Smooth muscle cell (in vitro differentiated cells): ENCODE results near the gene UNC79. TPM values are rescaled to one million over a fixed set of nuclear protein-coding genes. Genes with fewer than 3 reads are reported as not detected.

ENCODE experiments used
- DNase-seq: peaks from one replicate; lab custom pipeline; 2025; ENCODE audit not compliant: unreplicated experiment; lab: John Stamatoyannopoulos, UW
- H2AFZ ChIP-seq: fragments of 200-600 bp; sonication (generic); 2 replicates; pipeline ENCODE4 v1.6.0; 2016; ENCODE audit warnings: antibody characterized with exemption, low read depth, mild to moderate bottlenecking
- H3F3A ChIP-seq: fragments of 200-600 bp; sonication (generic); 2 replicates; pipeline ENCODE4 v1.6.0; 2017; ENCODE audit warnings: antibody characterized with exemption, low read depth
- H3K27ac ChIP-seq: fragments of 200-600 bp; sonication (generic); 2 replicates; pipeline ENCODE4 v1.5.1; 2016; ENCODE audit warnings: low read depth, mild to moderate bottlenecking
- H3K27me3 ChIP-seq: fragments of 200-600 bp; sonication (generic); 2 replicates; pipeline ENCODE4 v1.6.1; 2016; ENCODE audit warnings: low read depth, mild to moderate bottlenecking
- H3K36me3 ChIP-seq: fragments of 200-600 bp; sonication (generic); 2 replicates; pipeline ENCODE4 v1.5.1; 2016; ENCODE audit warnings: low read depth
- H3K4me1 ChIP-seq: fragments of 200-600 bp; sonication (generic); 2 replicates; pipeline ENCODE4 v1.5.1; 2016; ENCODE audit warnings: low read depth
- H3K4me2 ChIP-seq: fragments of 200-600 bp; sonication (generic); 2 replicates; pipeline ENCODE4 v1.6.0; 2016; ENCODE audit warnings: mild to moderate bottlenecking
- H3K4me3 ChIP-seq: fragments of 200-600 bp; sonication (generic); 2 replicates; pipeline ENCODE4 v1.5.1; 2016; ENCODE audit warnings: mild to moderate bottlenecking
- H3K79me2 ChIP-seq: fragments of 200-600 bp; sonication (generic); 2 replicates; pipeline ENCODE4 v1.6.0; 2016; ENCODE audit warnings: low read depth, mild to moderate bottlenecking
- H3K9ac ChIP-seq: fragments of 200-600 bp; sonication (generic); 2 replicates; pipeline ENCODE4 v1.6.0; 2016; ENCODE audit warnings: low read depth
- H3K9me3 ChIP-seq: fragments of 200-600 bp; sonication (generic); replicated peaks from 2 replicates; pipeline ENCODE4 v1.5.1; 2016; ENCODE audit warnings: low read depth
- H4K20me1 ChIP-seq: fragments of 200-600 bp; sonication (generic); 2 replicates; pipeline ENCODE4 v1.6.0; 2016; ENCODE audit warnings: low read depth
- CTCF ChIP-seq: fragments of 200-600 bp; sonication (generic); IDR thresholded peaks from 2 replicates; pipeline ENCODE4 v1.5.1; 2017; ENCODE audit warnings: borderline replicate concordance, mild to moderate bottlenecking, antibody characterized with exemption; ENCODE audit not compliant: insufficient read depth, poor library complexity, severe bottlenecking
- WGBS: methylation state at CpG from one replicate; pipeline ENCODE4 v1.1.7; 2016; ENCODE audit warnings: low lambda C conversion rate; 5-methylcytosine and 5-hydroxymethylcytosine counted together
- polyA plus RNA-seq: library from polyadenylated mRNA; unstranded; fragments of >200 nt; fragmentation: Nextera tagmentation; extraction: Ambion mirVana; gene quantifications from 2 replicates; pipeline ENCODE4 v1.2.1, GENCODE V29; 2016
- total RNA-seq: library from RNA; depleted of rRNA; stranded (reverse); fragments of >200 nt; gene quantifications from 2 replicates; pipeline ENCODE4 v1.2.3, GENCODE V29; 2014

UNC79 gene
- total and polyA plus RNA-seq, 2 experiments from 2014 or later, result 0.06 to 0.36 TPM

DNA sequence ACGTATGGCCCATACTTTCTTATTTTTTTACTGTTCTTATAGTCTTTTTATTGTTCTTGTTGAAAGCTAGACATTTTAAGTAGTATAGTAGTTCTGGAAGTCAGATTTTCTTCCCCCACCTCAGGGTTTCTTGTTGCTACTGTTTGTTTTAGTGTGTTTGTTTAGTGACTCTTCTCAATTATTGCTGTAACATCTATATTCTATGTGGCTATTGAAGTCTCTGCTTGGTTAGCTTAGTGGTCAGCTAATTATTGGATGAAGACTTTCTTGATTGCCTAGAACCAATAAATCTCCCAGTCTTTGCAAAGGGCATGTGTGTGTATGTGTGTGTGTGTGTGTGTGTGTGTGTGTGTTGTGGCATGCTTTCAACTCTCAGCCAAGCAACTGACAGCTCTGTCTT, 34.3 kb upstream of the UNC79 start:
- Histone ChIP-seq H3K27me3 (no peaks in the 10 kb centered on the region), H3K4me3 (no peak overlapping the region), H3F3A (no peaks in the 10 kb centered on the region), H3K9me3 (no peaks in the 10 kb centered on the region), H3K27ac (no peak overlapping the region), H3K9ac (no peak overlapping the region), H3K79me2 (no peaks in the 10 kb centered on the region), H3K36me3 (no peaks in the 10 kb centered on the region), H2AFZ (no peak overlapping the region), H3K4me1 (no peaks in the 10 kb centered on the region), H4K20me1 (no peaks in the 10 kb centered on the region), H3K4me2 (no peak overlapping the region)
- TF ChIP-seq CTCF, result no peak
- 86% methylated on average over 1 of the region's 1 CpG for WGBS
- DNase-seq, result no peak

- H3K4me1 ChIP-seq, result no peaks in the 10 kb centered on the region
- no peaks in the 10 kb centered on the region for H3K36me3 ChIP-seq
- no peak overlapping the region for H3K4me2 ChIP-seq
- no peak overlapping the region for H3K9ac ChIP-seq
- no peaks in the 10 kb centered on the region for H3K9me3 ChIP-seq
- H3K27ac ChIP-seq, result no peak overlapping the region
- no peak for TF ChIP-seq CTCF
- H2AFZ ChIP-seq, result no peak overlapping the region
- no peaks in the 10 kb centered on the region for H3K79me2 ChIP-seq
- no peaks in the 10 kb centered on the region for H4K20me1 ChIP-seq
- H3K4me3 ChIP-seq, result no peak overlapping the region
- H3F3A ChIP-seq, result no peaks in the 10 kb centered on the region
- no peak for DNase-seq
- H3K27me3 ChIP-seq, result no peaks in the 10 kb centered on the region
These were observed 32.2 kb upstream of the UNC79 start for GRCh38 chr14:93398491-93398890.

GRCh38 chr14:93402951-93403350, 27.8 kb upstream of the UNC79 start:
- no peaks in the 10 kb centered on the region for H3K27me3 ChIP-seq

More at GRCh38 chr14:93402951-93403350, 27.8 kb upstream of the UNC79 start:
- Histone ChIP-seq H3F3A (no peaks in the 10 kb centered on the region), H2AFZ (no peak overlapping the region), H3K4me1 (no peaks in the 10 kb centered on the region), H4K20me1 (no peaks in the 10 kb centered on the region), H3K36me3 (no peaks in the 10 kb centered on the region), H3K9ac (no peak overlapping the region), H3K27ac (no peak overlapping the region), H3K4me2 (no peak overlapping the region), H3K79me2 (no peaks in the 10 kb centered on the region), H3K4me3 (no peak overlapping the region), H3K9me3 (no peaks in the 10 kb centered on the region)
- DNase-seq, result no peak
- no peak for TF ChIP-seq CTCF
- WGBS, result 44% methylated on average over 3 of the region's 3 CpGs
